ENCODE data around the gene TNK1. TPM values are rescaled to one million over a fixed set of nuclear protein-coding genes. Genes with fewer than 3 reads are reported as not detected.

Gene TNK1
- polyA plus RNA-seq, 1 donor from 2014 or later: 0.83 TPM

- no peak overlapping the region for H3K27ac ChIP-seq (ENCODE audit: low read length)
- no peaks in the 10 kb centered on the region for H3K9me3 ChIP-seq (ENCODE audit: low read length)
- no peak overlapping the region for H3K4me3 ChIP-seq (ENCODE audit: low read length)
- H4K20me1 ChIP-seq (ENCODE audit: insufficient read depth): peaks cover 2% of the 10 kb centered on the region
- H3K27me3 ChIP-seq (ENCODE audit: insufficient read depth, low read depth, low read length): no peaks in the 10 kb centered on the region
- no peaks in the 10 kb centered on the region for H3F3A ChIP-seq (ENCODE audit: insufficient read depth, low read length, poor library complexity, severe bottlenecking)
- no peaks in the 10 kb centered on the region for H3K36me3 ChIP-seq (ENCODE audit: insufficient read depth, low read length)
- TF ChIP-seq MXI1 (conservative IDR thresholded peaks at IDR 0.05; ENCODE audit: poor library complexity, severe bottlenecking) (no peak), SMC3 (conservative IDR thresholded peaks at IDR 0.05; ENCODE audit: poor library complexity) (no peak), EP300 (conservative IDR thresholded peaks at IDR 0.05; ENCODE audit: poor library complexity, severe bottlenecking) (no peak), EZH2 (IDR thresholded peaks at IDR 0.05; ENCODE audit: borderline replicate concordance, insufficient read depth, low read length, poor library complexity, severe bottlenecking) (no peak)
- TF ChIP-seq, protein P1, sequence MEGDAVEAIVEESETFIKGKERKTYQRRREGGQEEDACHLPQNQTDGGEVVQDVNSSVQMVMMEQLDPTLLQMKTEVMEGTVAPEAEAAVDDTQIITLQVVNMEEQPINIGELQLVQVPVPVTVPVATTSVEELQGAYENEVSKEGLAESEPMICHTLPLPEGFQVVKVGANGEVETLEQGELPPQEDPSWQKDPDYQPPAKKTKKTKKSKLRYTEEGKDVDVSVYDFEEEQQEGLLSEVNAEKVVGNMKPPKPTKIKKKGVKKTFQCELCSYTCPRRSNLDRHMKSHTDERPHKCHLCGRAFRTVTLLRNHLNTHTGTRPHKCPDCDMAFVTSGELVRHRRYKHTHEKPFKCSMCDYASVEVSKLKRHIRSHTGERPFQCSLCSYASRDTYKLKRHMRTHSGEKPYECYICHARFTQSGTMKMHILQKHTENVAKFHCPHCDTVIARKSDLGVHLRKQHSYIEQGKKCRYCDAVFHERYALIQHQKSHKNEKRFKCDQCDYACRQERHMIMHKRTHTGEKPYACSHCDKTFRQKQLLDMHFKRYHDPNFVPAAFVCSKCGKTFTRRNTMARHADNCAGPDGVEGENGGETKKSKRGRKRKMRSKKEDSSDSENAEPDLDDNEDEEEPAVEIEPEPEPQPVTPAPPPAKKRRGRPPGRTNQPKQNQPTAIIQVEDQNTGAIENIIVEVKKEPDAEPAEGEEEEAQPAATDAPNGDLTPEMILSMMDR (IDR thresholded peaks at IDR 0.05; ENCODE audit: poor library complexity, severe bottlenecking): no peak
- H3K79me2 ChIP-seq (replicated peaks; ENCODE audit: insufficient read depth, low read length): peaks cover 29% of the 10 kb centered on the region
- H3K9me2 ChIP-seq (ENCODE audit: insufficient read depth, low read length): no peaks in the 10 kb centered on the region
- H3K9ac ChIP-seq (ENCODE audit: low read length): no peak overlapping the region
- H3K4me2 ChIP-seq (ENCODE audit: low read length): no peak overlapping the region
- H2AFZ ChIP-seq (ENCODE audit: low read depth, low read length): no peak overlapping the region
These were observed 28.8 kb downstream of the TNK1 start for GRCh38 chr17:7409716-7410115.

DNA sequence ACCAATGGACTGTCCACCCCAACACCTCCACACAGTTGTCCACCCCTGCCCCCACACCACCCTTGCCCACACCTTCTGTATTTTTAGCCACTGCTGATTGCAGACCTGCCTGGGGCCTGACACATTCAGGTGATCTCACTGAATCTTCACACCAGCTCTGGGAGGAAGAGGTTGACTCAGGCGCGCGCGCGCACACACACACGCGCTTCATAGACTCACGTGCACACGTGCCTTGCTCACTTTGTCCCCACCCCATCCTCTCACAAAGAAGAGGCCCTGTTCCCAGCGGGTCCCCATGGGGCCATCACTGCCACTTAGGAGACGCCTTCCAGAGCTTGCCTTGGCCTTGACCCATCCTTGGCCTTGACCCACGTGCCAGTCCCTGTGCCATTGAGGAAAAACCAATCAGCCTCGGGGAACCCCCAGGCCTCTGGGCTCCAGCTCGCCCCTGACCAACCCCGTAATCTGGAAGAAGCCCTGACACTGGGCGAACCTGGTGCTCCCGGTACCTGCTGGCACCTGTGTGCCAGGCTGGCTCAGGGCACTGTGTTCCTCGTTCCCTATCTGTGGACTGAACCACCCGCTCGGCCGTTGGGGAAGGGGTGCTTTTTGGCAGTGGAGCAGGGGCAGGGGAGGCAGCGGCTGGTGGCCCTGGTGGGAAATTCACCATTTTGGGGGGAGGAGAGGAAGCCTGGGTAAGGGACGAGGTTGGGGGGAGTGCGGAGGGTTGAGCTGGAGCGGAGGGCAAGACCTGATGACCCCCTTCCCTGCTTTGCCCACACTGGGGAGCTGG, 29.9 kb downstream of the TNK1 start:
- H3K4me3 ChIP-seq (ENCODE audit: low read length): no peak overlapping the region
- H3K9ac ChIP-seq (ENCODE audit: low read length): no peak overlapping the region
- no peaks in the 10 kb centered on the region for H3F3A ChIP-seq (ENCODE audit: insufficient read depth, low read length, poor library complexity, severe bottlenecking)
- no peak overlapping the region for H3K4me2 ChIP-seq (ENCODE audit: low read length)
- H4K20me1 ChIP-seq (ENCODE audit: insufficient read depth): peaks cover 2% of the 10 kb centered on the region
- no peak overlapping the region for H2AFZ ChIP-seq (ENCODE audit: low read depth, low read length)
- H3K36me3 ChIP-seq (ENCODE audit: insufficient read depth, low read length): no peaks in the 10 kb centered on the region
- H3K27me3 ChIP-seq (ENCODE audit: insufficient read depth, low read depth, low read length): no peaks in the 10 kb centered on the region
- no peak overlapping the region for H3K27ac ChIP-seq (ENCODE audit: low read length)
- H3K9me3 ChIP-seq (ENCODE audit: low read length): no peaks in the 10 kb centered on the region
- no peaks in the 10 kb centered on the region for H3K9me2 ChIP-seq (ENCODE audit: insufficient read depth, low read length)
- TF ChIP-seq POLR2AphosphoS5 (IDR thresholded peaks at IDR 0.05) (no peak), MXI1 (conservative IDR thresholded peaks at IDR 0.05; ENCODE audit: poor library complexity, severe bottlenecking) (no peak), SMC3 (conservative IDR thresholded peaks at IDR 0.05; ENCODE audit: poor library complexity) (no peak), EP300 (conservative IDR thresholded peaks at IDR 0.05; ENCODE audit: poor library complexity, severe bottlenecking) (no peak), RAD21 (conservative IDR thresholded peaks at IDR 0.05) (no peak), REST (IDR thresholded peaks at IDR 0.05; ENCODE audit: borderline replicate concordance) (no peak), EZH2 (IDR thresholded peaks at IDR 0.05; ENCODE audit: borderline replicate concordance, insufficient read depth, low read length, poor library complexity, severe bottlenecking) (no peak), TAF1 (IDR thresholded peaks at IDR 0.05; ENCODE audit: low read depth) (no peak)
- TF ChIP-seq, protein P1 (IDR thresholded peaks at IDR 0.05; ENCODE audit: poor library complexity, severe bottlenecking): no peak
- peaks cover 20% of the 10 kb centered on the region for H3K79me2 ChIP-seq (replicated peaks; ENCODE audit: insufficient read depth, low read length)

Measured in neural cell (in vitro differentiated cells).